ENCODE results near the gene TRIM50.
"Not testable (repeated sequence)": the region's sequence is repeated elsewhere in the genome, so short reads cannot be mapped to it uniquely, and the experiment has no call there.

The TRIM50 gene

DNA sequence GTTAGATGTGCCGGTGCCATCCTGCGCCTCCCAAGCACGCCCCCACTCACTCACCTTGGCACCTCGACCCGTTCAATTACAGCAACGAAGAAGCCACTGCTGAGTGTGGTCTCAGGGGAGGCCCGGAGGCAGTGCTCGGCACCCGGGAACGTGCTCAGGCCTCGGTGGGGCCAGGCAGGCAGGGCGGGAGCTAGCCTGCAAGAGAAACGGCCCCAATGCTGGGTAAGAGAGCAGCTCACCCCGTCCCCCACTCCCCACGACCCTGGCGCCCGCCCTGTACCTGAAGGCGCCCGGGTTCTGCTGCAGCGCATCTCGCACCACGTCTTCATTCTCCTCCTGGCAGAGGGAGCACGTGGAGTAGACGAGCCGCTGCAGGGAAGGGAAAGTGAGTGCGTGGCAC lies 24.3 kb downstream of the TRIM50 start:
- Histone ChIP-seq H3K36me3 (ENCODE audit: control insufficient read depth in 2 of 2, insufficient read depth in 2 of 2, low read length in 2 of 2) (peaks cover 24 to 25% of the 10 kb centered on the region in 2 donors), H3K27ac (ENCODE audit: low read depth in 2 of 2, low read length in 2 of 2) (no peak overlapping the region), H3K9me3 (ENCODE audit: control insufficient read depth in 2 of 2, low read length in 2 of 2) (no peaks in the 10 kb centered on the region), H3K4me1 (ENCODE audit: control insufficient read depth in 2 of 2, insufficient read depth in 2 of 2, low read length in 2 of 2) (peaks cover 0 to 8% of the 10 kb centered on the region in 2 donors), H3K4me3 (ENCODE audit: low read length in 2 of 2) (no peak overlapping the region), H3K9ac (ENCODE audit: low read depth in 1 of 2, low read length in 2 of 2) (no peak overlapping the region), H3K27me3 (ENCODE audit: control insufficient read depth in 2 of 2, insufficient read depth in 2 of 2, low read length in 2 of 2) (no peaks in the 10 kb centered on the region)

DNA sequence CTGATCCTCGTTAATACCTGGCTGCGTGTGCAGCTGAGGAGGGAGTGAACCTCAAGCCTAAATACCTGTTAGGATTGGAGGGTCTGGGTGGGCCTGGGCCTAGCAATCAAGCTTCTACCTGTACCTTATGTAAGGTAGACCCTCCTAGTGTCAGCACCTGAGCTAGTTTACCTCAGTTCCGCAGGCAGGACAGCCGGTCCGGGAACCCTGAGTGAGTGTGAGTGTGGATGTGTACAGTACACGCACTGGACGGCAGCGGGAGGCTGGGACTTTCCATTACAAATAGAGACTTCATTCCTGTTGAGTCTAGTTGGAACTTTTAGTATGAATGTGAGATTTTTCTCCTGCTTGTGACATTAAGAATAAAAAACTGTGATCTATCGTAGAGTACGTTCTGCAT lies 25.0 kb downstream of the TRIM50 start:
- peaks cover 24 to 25% of the 10 kb centered on the region in 2 donors for H3K36me3 ChIP-seq (ENCODE audit: control insufficient read depth in 2 of 2, insufficient read depth in 2 of 2, low read length in 2 of 2)
- H3K9ac ChIP-seq (ENCODE audit: low read depth in 1 of 2, low read length in 2 of 2); H3K4me3 ChIP-seq (ENCODE audit: low read length in 2 of 2); H3K27me3 ChIP-seq (ENCODE audit: control insufficient read depth in 2 of 2, insufficient read depth in 2 of 2, low read length in 2 of 2); H3K9me3 ChIP-seq (ENCODE audit: control insufficient read depth in 2 of 2, low read length in 2 of 2); H3K27ac ChIP-seq (ENCODE audit: low read depth in 2 of 2, low read length in 2 of 2); H3K4me1 ChIP-seq (ENCODE audit: control insufficient read depth in 2 of 2, insufficient read depth in 2 of 2, low read length in 2 of 2): not testable (repeated sequence)

DNA sequence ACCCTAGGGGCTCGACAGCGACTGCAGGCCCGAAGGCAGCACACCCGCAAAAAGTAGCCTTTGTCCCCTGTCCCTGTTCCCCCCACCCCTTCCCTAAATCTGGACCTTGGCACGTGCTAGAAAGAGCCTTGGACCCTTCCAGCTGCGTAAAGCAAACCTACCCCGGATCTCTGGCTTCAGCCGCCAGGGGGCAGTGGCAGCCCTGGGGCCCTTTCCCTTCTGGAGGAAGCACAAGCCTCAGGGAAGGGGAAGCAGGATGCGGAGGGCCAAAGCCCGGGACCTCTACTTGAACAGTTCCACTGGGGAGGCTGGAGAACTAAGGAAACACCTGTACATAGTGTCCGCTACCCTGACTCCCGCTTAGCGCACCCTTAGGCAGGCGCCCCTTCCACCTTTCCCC lies 26.8 kb downstream of the TRIM50 start:
- not testable (repeated sequence) for H3K27ac ChIP-seq (ENCODE audit: low read depth in 2 of 2, low read length in 2 of 2); H3K9me3 ChIP-seq (ENCODE audit: control insufficient read depth in 2 of 2, low read length in 2 of 2); H3K9ac ChIP-seq (ENCODE audit: low read depth in 1 of 2, low read length in 2 of 2); H3K4me3 ChIP-seq (ENCODE audit: low read length in 2 of 2); H3K4me1 ChIP-seq (ENCODE audit: control insufficient read depth in 2 of 2, insufficient read depth in 2 of 2, low read length in 2 of 2); H3K27me3 ChIP-seq (ENCODE audit: control insufficient read depth in 2 of 2, insufficient read depth in 2 of 2, low read length in 2 of 2)
- H3K36me3 ChIP-seq (ENCODE audit: control insufficient read depth in 2 of 2, insufficient read depth in 2 of 2, low read length in 2 of 2) = peaks cover 15 to 17% of the 10 kb centered on the region in 2 donors

DNA sequence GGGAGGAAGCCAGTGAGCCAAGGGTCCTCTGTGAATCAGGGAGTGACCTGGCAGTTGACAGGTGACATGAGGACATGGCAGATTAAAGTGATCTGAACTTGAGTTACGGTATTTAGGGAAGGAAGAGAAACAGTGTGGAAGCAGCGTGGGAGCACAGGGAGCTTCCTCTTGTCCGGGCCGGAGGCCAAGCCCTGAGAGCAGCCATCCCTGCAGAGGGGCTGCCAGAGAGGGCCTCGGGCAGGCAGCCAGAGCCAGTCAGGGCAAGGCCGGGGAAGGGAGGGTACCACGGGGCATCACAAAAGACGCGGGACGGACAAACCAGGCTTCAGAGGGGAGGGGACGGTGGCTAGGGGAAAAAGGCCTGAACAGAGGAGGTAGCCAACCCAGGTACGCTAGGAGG lies 28.1 kb downstream of the TRIM50 start:
- H3K27ac ChIP-seq (ENCODE audit: low read depth in 2 of 2, low read length in 2 of 2); H3K9ac ChIP-seq (ENCODE audit: low read depth in 1 of 2, low read length in 2 of 2); H3K27me3 ChIP-seq (ENCODE audit: control insufficient read depth in 2 of 2, insufficient read depth in 2 of 2, low read length in 2 of 2); H3K4me3 ChIP-seq (ENCODE audit: low read length in 2 of 2); H3K9me3 ChIP-seq (ENCODE audit: control insufficient read depth in 2 of 2, low read length in 2 of 2); H3K4me1 ChIP-seq (ENCODE audit: control insufficient read depth in 2 of 2, insufficient read depth in 2 of 2, low read length in 2 of 2): not testable (repeated sequence)
- H3K36me3 ChIP-seq (ENCODE audit: control insufficient read depth in 2 of 2, insufficient read depth in 2 of 2, low read length in 2 of 2) = peaks cover 9 to 12% of the 10 kb centered on the region in 2 donors

DNA sequence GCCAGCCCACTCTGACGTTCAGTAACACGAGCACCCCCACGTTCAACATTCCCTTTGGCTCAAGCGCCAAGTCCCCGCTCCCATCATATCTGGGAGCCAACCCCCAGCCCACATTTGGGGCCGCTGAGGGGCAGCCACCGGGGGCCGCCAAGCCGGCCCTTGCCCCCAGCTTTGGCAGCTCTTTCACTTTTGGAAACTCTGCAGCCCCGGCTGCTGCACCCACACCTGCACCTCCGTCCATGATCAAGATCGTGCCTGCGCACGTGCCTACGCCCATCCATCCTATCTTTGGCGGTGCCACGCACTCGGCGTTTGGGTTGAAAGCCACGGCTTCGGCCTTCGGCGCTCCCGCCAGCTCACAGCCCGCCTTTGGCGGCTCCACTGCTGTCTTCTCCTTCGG lies 30.2 kb downstream of the TRIM50 start:
- H3K27ac ChIP-seq (ENCODE audit: low read depth in 2 of 2, low read length in 2 of 2) = not testable (repeated sequence)

DNA sequence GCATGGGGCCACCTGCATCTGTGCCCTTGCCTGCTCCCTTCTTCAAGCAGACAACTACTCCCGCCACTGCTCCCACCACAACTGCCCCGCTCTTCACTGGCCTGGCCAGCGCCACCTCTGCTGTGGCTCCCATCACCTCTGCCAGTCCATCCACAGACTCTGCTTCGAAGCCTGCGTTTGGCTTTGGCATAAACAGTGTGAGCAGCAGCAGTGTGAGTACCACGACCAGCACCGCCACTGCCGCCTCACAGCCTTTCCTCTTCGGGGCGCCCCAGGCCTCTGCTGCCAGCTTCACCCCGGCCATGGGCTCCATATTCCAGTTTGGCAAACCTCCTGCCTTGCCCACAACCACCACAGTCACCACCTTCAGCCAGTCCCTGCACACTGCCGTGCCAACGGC lies 30.6 kb downstream of the TRIM50 start:
- H3K27me3 ChIP-seq (ENCODE audit: control insufficient read depth in 2 of 2, insufficient read depth in 2 of 2, low read length in 2 of 2); H3K4me1 ChIP-seq (ENCODE audit: control insufficient read depth in 2 of 2, insufficient read depth in 2 of 2, low read length in 2 of 2); H3K4me3 ChIP-seq (ENCODE audit: low read length in 2 of 2); H3K9me3 ChIP-seq (ENCODE audit: control insufficient read depth in 2 of 2, low read length in 2 of 2); H3K9ac ChIP-seq (ENCODE audit: low read depth in 1 of 2, low read length in 2 of 2); H3K27ac ChIP-seq (ENCODE audit: low read depth in 2 of 2, low read length in 2 of 2); H3K36me3 ChIP-seq (ENCODE audit: control insufficient read depth in 2 of 2, insufficient read depth in 2 of 2, low read length in 2 of 2): not testable (repeated sequence)

More for the DNA sequence above, 30.2 kb downstream of the TRIM50 start:
- not testable (repeated sequence) for H3K36me3 ChIP-seq (ENCODE audit: control insufficient read depth in 2 of 2, insufficient read depth in 2 of 2, low read length in 2 of 2); H3K9ac ChIP-seq (ENCODE audit: low read depth in 1 of 2, low read length in 2 of 2); H3K27me3 ChIP-seq (ENCODE audit: control insufficient read depth in 2 of 2, insufficient read depth in 2 of 2, low read length in 2 of 2); H3K4me1 ChIP-seq (ENCODE audit: control insufficient read depth in 2 of 2, insufficient read depth in 2 of 2, low read length in 2 of 2); H3K4me3 ChIP-seq (ENCODE audit: low read length in 2 of 2); H3K9me3 ChIP-seq (ENCODE audit: control insufficient read depth in 2 of 2, low read length in 2 of 2)

DNA sequence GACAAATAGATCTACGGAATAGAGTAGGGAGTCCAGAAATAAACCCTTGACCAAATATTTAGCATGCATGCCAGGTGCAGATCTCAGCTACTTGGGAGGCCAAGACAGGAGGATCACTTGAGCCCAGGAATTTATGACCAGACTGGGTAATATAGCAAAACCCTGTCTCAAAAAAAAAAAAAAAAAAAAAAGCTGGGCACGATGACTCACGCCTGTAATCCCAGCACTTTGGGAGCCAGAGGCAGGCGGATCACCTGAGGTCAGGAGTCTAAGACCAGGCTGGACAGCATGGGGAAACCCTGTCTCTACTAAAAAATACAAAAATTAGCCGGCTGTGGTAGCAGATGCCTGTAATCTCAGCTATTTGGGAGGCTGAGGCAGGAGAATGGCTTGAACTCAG lies 50.7 kb downstream of the TRIM50 start:
- H3K4me3 ChIP-seq (ENCODE audit: low read length in 2 of 2) = not testable (repeated sequence)

DNA sequence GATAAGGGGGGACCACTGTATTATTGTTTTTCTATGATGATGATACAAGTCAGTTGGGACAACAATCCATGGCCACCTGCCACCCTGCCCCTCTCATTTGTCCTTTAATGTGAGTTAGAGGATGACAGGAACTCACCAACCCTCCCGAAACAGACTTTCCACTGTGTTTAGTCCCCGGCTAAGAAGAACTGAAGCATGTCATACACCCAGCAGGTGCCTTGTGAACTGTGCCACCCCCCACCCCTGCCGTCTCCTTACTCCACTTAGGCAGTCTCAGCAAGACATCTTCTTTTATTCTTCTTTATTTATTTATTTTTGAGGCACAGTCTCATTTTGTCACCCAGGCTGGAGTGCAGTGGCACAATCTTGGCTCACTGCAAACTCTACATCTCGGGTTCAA lies 60.1 kb downstream of the TRIM50 start:
- H3K27ac ChIP-seq (ENCODE audit: low read depth in 2 of 2, low read length in 2 of 2); H3K27me3 ChIP-seq (ENCODE audit: control insufficient read depth in 2 of 2, insufficient read depth in 2 of 2, low read length in 2 of 2); H3K4me1 ChIP-seq (ENCODE audit: control insufficient read depth in 2 of 2, insufficient read depth in 2 of 2, low read length in 2 of 2); H3K36me3 ChIP-seq (ENCODE audit: control insufficient read depth in 2 of 2, insufficient read depth in 2 of 2, low read length in 2 of 2); H3K9me3 ChIP-seq (ENCODE audit: control insufficient read depth in 2 of 2, low read length in 2 of 2); H3K9ac ChIP-seq (ENCODE audit: low read depth in 1 of 2, low read length in 2 of 2); H3K4me3 ChIP-seq (ENCODE audit: low read length in 2 of 2): not testable (repeated sequence)

More for the DNA sequence above, 50.7 kb downstream of the TRIM50 start:
- H3K36me3 ChIP-seq (ENCODE audit: control insufficient read depth in 2 of 2, insufficient read depth in 2 of 2, low read length in 2 of 2); H3K4me1 ChIP-seq (ENCODE audit: control insufficient read depth in 2 of 2, insufficient read depth in 2 of 2, low read length in 2 of 2); H3K27me3 ChIP-seq (ENCODE audit: control insufficient read depth in 2 of 2, insufficient read depth in 2 of 2, low read length in 2 of 2); H3K27ac ChIP-seq (ENCODE audit: low read depth in 2 of 2, low read length in 2 of 2); H3K9me3 ChIP-seq (ENCODE audit: control insufficient read depth in 2 of 2, low read length in 2 of 2); H3K9ac ChIP-seq (ENCODE audit: low read depth in 1 of 2, low read length in 2 of 2): not testable (repeated sequence)

DNA sequence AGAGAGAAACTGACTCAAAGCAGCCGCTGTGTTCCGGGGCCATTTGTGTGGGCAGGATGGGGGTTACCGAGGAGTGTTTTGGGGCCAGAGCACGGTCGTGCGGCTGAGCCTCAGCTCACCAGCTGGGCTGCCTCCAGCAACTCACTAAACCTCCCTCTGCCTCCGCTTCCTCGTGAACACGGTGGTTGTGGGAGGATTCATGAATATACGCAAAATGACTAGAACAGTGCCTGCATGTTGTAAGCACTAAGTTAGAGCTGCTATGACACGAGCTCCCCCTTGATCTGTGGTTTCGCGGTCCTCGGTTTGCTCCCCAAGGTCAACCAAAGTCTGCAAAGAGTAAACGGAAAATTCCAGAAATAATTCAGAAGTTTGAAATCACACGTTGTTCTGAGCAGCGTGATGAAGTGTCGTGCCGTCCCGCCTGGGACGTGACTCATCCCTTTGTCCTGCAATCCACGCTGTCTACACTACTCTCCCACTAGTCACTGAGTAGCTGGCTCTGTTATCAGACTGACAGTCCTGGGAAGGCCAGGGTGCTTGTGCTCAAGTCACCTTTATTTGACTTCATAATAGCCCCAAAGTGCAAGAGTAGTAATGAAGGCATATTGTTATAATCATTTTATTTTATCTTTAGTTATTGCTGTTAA lies 61.0 kb downstream of the TRIM50 start:
- not testable (repeated sequence) for H3K27me3 ChIP-seq (ENCODE audit: control insufficient read depth in 2 of 2, insufficient read depth in 2 of 2, low read length in 2 of 2); H3K27ac ChIP-seq (ENCODE audit: low read depth in 2 of 2, low read length in 2 of 2); H3K36me3 ChIP-seq (ENCODE audit: control insufficient read depth in 2 of 2, insufficient read depth in 2 of 2, low read length in 2 of 2)

More for the DNA sequence above, 61.0 kb downstream of the TRIM50 start:
- H3K9me3 ChIP-seq (ENCODE audit: control insufficient read depth in 2 of 2, low read length in 2 of 2); H3K4me3 ChIP-seq (ENCODE audit: low read length in 2 of 2); H3K4me1 ChIP-seq (ENCODE audit: control insufficient read depth in 2 of 2, insufficient read depth in 2 of 2, low read length in 2 of 2); H3K9ac ChIP-seq (ENCODE audit: low read depth in 1 of 2, low read length in 2 of 2): not testable (repeated sequence)
